Cardiac muscle cell (in vitro differentiated cells and primary cell): Measurements from ENCODE around the gene HIPK1. TPM values are rescaled to one million over a fixed set of nuclear protein-coding genes. Genes with fewer than 3 reads are reported as not detected.

Experiments used
- DNase-seq, 2 donors: peaks; one replicate each; pipeline versions ENCODE4 v3.0.0 to v3.0.0-alpha.2; 2010 to 2017; ENCODE audit warnings: low read depth in 1 of 2, low spot score in 1 of 2
- H3K27ac ChIP-seq: fragments of 200-600 bp; sonication (generic); 2 replicates; pipeline ENCODE4 v1.5.1; 2016
- H3K27me3 ChIP-seq: fragments of 200-600 bp; sonication (generic); 2 replicates; pipeline ENCODE4 v1.6.0; 2016; ENCODE audit warnings: control low read depth
- H3K36me3 ChIP-seq: fragments of 200-600 bp; sonication (generic); 2 replicates; pipeline ENCODE4 v1.5.1; 2016; ENCODE audit warnings: control low read depth
- H3K4me1 ChIP-seq: fragments of 200-600 bp; sonication (generic); 2 replicates; pipeline ENCODE4 v1.8.1; 2017; ENCODE audit warnings: low read depth, mild to moderate bottlenecking, mixed run types
- H3K4me3 ChIP-seq: fragments of 200-600 bp; sonication (generic); 2 replicates; pipeline ENCODE4 v1.5.1; 2016; ENCODE audit warnings: mild to moderate bottlenecking
- H3K9me3 ChIP-seq: fragments of 200-600 bp; sonication (generic); 2 replicates; pipeline ENCODE4 v1.5.1; 2017; ENCODE audit warnings: low read depth, mild to moderate bottlenecking, control low read depth
- CTCF ChIP-seq: IDR thresholded peaks from 2 replicates; pipeline ENCODE4 v1.5.1; 2012; ENCODE audit warnings: low read depth, mild to moderate bottlenecking, low read length
- polyA plus RNA-seq: library from polyadenylated mRNA; unstranded; fragments of >200 nt; fragmentation: Nextera tagmentation; extraction: Ambion mirVana; gene quantifications from 2 replicates; pipeline ENCODE4 v1.2.1, GENCODE V29; 2016
- total RNA-seq: library from RNA; depleted of rRNA; stranded (reverse); fragments of >200 nt; gene quantifications from 2 replicates; pipeline ENCODE4 v1.2.3, GENCODE V29; 2016

HIPK1 gene
- total and polyA plus RNA-seq, 2 experiments from 2014 or later: 14.1 to 27.7 TPM

- TF ChIP-seq CTCF: no peak
- no peak for DNase-seq
- H3K27ac ChIP-seq: no peak overlapping the region
- H3K27me3 ChIP-seq: no peaks in the 10 kb centered on the region
- no peaks in the 10 kb centered on the region for H3K36me3 ChIP-seq
- H3K4me3 ChIP-seq: no peak overlapping the region
- peaks cover 12% of the 10 kb centered on the region for H3K4me1 ChIP-seq
- no peaks in the 10 kb centered on the region for H3K9me3 ChIP-seq
Measured at GRCh38 chr1:114022877-114023276, 93.8 kb downstream of the HIPK1 start.

GRCh38 chr1:114023377-114023776, 94.3 kb downstream of the HIPK1 start:
- Histone ChIP-seq H3K36me3 (no peaks in the 10 kb centered on the region), H3K27me3 (no peaks in the 10 kb centered on the region), H3K4me1 (peaks cover 12% of the 10 kb centered on the region), H3K9me3 (no peaks in the 10 kb centered on the region), H3K4me3 (no peak overlapping the region), H3K27ac (no peak overlapping the region)
- TF ChIP-seq CTCF: no peak
- DNase-seq: peak in 1 of 2 donors; percentile 27

GRCh38 chr1:114024049-114024448, 94.9 kb downstream of the HIPK1 start:
- Histone ChIP-seq H3K27me3 (no peaks in the 10 kb centered on the region), H3K4me1 (peaks cover 12% of the 10 kb centered on the region), H3K27ac (no peak overlapping the region), H3K9me3 (no peaks in the 10 kb centered on the region), H3K36me3 (no peaks in the 10 kb centered on the region), H3K4me3 (no peak overlapping the region)
- no peak for TF ChIP-seq CTCF
- peak in 1 of 2 donors; percentile 11 for DNase-seq

- no peak overlapping the region for H3K4me3 ChIP-seq
- DNase-seq: peak in 1 of 2 donors; percentile 12
- H3K27ac ChIP-seq: no peak overlapping the region
- H3K4me1 ChIP-seq: peaks cover 12% of the 10 kb centered on the region
- H3K9me3 ChIP-seq: no peaks in the 10 kb centered on the region
- no peak for TF ChIP-seq CTCF
- no peaks in the 10 kb centered on the region for H3K27me3 ChIP-seq
- H3K36me3 ChIP-seq: no peaks in the 10 kb centered on the region
Measured at GRCh38 chr1:114025609-114026401, 96.7 kb downstream of the HIPK1 start.

GRCh38 chr1:114026797-114027196, 97.7 kb downstream of the HIPK1 start:
- H3K27me3 ChIP-seq: no peaks in the 10 kb centered on the region
- H3K27ac ChIP-seq: no peak overlapping the region

More at GRCh38 chr1:114026797-114027196, 97.7 kb downstream of the HIPK1 start:
- TF ChIP-seq CTCF: no peak
- Histone ChIP-seq H3K36me3 (no peaks in the 10 kb centered on the region), H3K4me3 (no peak overlapping the region), H3K9me3 (no peaks in the 10 kb centered on the region), H3K4me1 (peaks cover 8% of the 10 kb centered on the region)
- no peak for DNase-seq

Other genes with a start within 250 kb of the HIPK1 start
- 33.2 and 45.2 TPM in 2 replicates for gene PHTF1, start 169.8 kb upstream of the HIPK1 start, total RNA-seq
- 40.5 and 49.9 TPM in 2 replicates for gene PHTF1, start 169.8 kb upstream of the HIPK1 start, polyA plus RNA-seq
- gene RSBN1, start 116.8 kb upstream of the HIPK1 start, total RNA-seq: 18.0 and 27.3 TPM in 2 replicates
- gene RSBN1, start 116.8 kb upstream of the HIPK1 start, polyA plus RNA-seq: 12.7 and 18.8 TPM in 2 replicates
- not detected in 2 replicates for gene PTPN22, start 57.6 kb upstream of the HIPK1 start, total RNA-seq
- not detected in 2 replicates for gene PTPN22, start 57.6 kb upstream of the HIPK1 start, polyA plus RNA-seq
- 4.5 TPM in 1 of 2 replicates, not detected in the other for gene BCL2L15, start 41.7 kb upstream of the HIPK1 start, total RNA-seq
- 0.16 TPM in 1 of 2 replicates, not detected in the other for gene BCL2L15, start 41.7 kb upstream of the HIPK1 start, polyA plus RNA-seq
- 8.8 and 18.8 TPM in 2 replicates for gene AP4B1, start 24.5 kb upstream of the HIPK1 start, total RNA-seq
- 18.3 and 22.5 TPM in 2 replicates for gene AP4B1, start 24.5 kb upstream of the HIPK1 start, polyA plus RNA-seq
- gene DCLRE1B, start 24.0 kb upstream of the HIPK1 start, total RNA-seq: 5.6 and 6.3 TPM in 2 replicates
- gene DCLRE1B, start 24.0 kb upstream of the HIPK1 start, polyA plus RNA-seq: 3.4 and 5.5 TPM in 2 replicates
- gene OLFML3, start 50.1 kb downstream of the HIPK1 start, total RNA-seq: 15.4 and 16.0 TPM in 2 replicates
- 9.7 and 13.5 TPM in 2 replicates for gene OLFML3, start 50.1 kb downstream of the HIPK1 start, polyA plus RNA-seq
- 0.09 TPM in 1 of 2 replicates, not detected in the other for gene SYT6, start 224.5 kb downstream of the HIPK1 start, total RNA-seq
- gene SYT6, start 224.5 kb downstream of the HIPK1 start, polyA plus RNA-seq: 0.44 TPM in 1 of 2 replicates, not detected in the other